ENCODE measurements around the gene RABGGTA. TPM values are rescaled to one million over a fixed set of nuclear protein-coding genes. Genes with fewer than 3 reads are reported as not detected.
A peak's percentile ranks its signal among the peaks of the same experiment; 100 is the strongest.

Gene RABGGTA
- total RNA-seq, 1 donor, result 34.0 TPM

DNA sequence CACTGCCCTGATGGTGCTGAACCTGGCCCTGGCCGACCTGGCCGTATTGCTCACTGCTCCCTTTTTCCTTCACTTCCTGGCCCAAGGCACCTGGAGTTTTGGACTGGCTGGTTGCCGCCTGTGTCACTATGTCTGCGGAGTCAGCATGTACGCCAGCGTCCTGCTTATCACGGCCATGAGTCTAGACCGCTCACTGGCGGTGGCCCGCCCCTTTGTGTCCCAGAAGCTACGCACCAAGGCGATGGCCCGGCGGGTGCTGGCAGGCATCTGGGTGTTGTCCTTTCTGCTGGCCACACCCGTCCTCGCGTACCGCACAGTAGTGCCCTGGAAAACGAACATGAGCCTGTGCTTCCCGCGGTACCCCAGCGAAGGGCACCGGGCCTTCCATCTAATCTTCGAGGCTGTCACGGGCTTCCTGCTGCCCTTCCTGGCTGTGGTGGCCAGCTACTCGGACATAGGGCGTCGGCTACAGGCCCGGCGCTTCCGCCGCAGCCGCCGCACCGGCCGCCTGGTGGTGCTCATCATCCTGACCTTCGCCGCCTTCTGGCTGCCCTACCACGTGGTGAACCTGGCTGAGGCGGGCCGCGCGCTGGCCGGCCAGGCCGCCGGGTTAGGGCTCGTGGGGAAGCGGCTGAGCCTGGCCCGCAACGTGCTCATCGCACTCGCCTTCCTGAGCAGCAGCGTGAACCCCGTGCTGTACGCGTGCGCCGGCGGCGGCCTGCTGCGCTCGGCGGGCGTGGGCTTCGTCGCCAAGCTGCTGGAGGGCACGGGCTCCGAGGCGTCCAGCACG, 44.6 kb upstream of the RABGGTA start:
- Histone ChIP-seq H3K27me3 (ENCODE audit: insufficient read depth, low read length) (peaks cover 7% of the 10 kb centered on the region), H3K27ac (ENCODE audit: low read depth, low read length) (no peak overlapping the region), H4K20me1 (ENCODE audit: insufficient read depth, low read length) (no peaks in the 10 kb centered on the region), H3K9me3 (ENCODE audit: low read depth, low read length) (no peaks in the 10 kb centered on the region), H3K36me3 (ENCODE audit: insufficient read depth, low read length) (no peaks in the 10 kb centered on the region), H2AFZ (ENCODE audit: low read length) (no peak overlapping the region), H3K4me2 (ENCODE audit: insufficient read depth, low read length) (no peak overlapping the region), H3K79me2 (ENCODE audit: insufficient read depth, low read length) (no peaks in the 10 kb centered on the region), H3K4me3 (ENCODE audit: insufficient read depth, low read length) (no peak overlapping the region), H3K4me1 (ENCODE audit: insufficient read depth, low read length) (peaks cover 14% of the 10 kb centered on the region)
- peak; percentile 88 for DNase-seq (ENCODE audit: insufficient read length, low spot score, missing footprints)
- TF ChIP-seq, protein P1, sequence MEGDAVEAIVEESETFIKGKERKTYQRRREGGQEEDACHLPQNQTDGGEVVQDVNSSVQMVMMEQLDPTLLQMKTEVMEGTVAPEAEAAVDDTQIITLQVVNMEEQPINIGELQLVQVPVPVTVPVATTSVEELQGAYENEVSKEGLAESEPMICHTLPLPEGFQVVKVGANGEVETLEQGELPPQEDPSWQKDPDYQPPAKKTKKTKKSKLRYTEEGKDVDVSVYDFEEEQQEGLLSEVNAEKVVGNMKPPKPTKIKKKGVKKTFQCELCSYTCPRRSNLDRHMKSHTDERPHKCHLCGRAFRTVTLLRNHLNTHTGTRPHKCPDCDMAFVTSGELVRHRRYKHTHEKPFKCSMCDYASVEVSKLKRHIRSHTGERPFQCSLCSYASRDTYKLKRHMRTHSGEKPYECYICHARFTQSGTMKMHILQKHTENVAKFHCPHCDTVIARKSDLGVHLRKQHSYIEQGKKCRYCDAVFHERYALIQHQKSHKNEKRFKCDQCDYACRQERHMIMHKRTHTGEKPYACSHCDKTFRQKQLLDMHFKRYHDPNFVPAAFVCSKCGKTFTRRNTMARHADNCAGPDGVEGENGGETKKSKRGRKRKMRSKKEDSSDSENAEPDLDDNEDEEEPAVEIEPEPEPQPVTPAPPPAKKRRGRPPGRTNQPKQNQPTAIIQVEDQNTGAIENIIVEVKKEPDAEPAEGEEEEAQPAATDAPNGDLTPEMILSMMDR (IDR thresholded peaks at IDR 0.05; ENCODE audit: extremely low read depth, low read depth, low read length), result no peak

DNA sequence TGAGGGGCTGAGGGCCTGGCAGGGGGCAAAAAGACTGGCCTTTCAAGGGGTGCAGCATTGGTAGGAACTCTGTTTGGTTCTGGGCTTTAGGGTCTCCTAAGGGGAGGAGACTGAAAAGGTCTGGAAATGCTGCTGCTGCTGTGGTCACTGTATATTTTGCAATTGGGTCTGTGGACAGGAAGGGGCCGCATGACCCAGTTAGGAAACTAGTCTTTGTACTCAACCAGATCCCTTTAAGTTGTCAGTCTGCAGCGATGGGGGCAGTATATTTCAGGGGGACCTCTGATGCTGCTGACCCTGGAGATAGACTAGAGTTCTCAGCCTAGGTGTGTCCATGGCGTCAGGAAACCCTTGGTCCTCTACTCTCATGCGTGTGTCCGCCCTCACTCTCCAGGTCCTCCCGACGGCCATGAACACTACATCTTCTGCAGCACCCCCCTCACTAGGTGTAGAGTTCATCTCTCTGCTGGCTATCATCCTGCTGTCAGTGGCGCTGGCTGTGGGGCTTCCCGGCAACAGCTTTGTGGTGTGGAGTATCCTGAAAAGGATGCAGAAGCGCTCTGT, 43.9 kb upstream of the RABGGTA start:
- H3K79me2 ChIP-seq (ENCODE audit: insufficient read depth, low read length), result no peaks in the 10 kb centered on the region
- H3K4me3 ChIP-seq (ENCODE audit: insufficient read depth, low read length), result no peak overlapping the region
- no peaks in the 10 kb centered on the region for H3K9me3 ChIP-seq (ENCODE audit: low read depth, low read length)
- no peaks in the 10 kb centered on the region for H4K20me1 ChIP-seq (ENCODE audit: insufficient read depth, low read length)
- H2AFZ ChIP-seq (ENCODE audit: low read length), result no peak overlapping the region
- no peak overlapping the region for H3K27ac ChIP-seq (ENCODE audit: low read depth, low read length)
- TF ChIP-seq, protein P1 (IDR thresholded peaks at IDR 0.05; ENCODE audit: extremely low read depth, low read depth, low read length), result no peak
- peaks cover 20% of the 10 kb centered on the region for H3K4me1 ChIP-seq (ENCODE audit: insufficient read depth, low read length)
- H3K36me3 ChIP-seq (ENCODE audit: insufficient read depth, low read length), result no peaks in the 10 kb centered on the region
- DNase-seq (ENCODE audit: insufficient read length, low spot score, missing footprints), result peak; percentile 89
- peaks cover 7% of the 10 kb centered on the region for H3K27me3 ChIP-seq (ENCODE audit: insufficient read depth, low read length)
- no peak overlapping the region for H3K4me2 ChIP-seq (ENCODE audit: insufficient read depth, low read length)

DNA sequence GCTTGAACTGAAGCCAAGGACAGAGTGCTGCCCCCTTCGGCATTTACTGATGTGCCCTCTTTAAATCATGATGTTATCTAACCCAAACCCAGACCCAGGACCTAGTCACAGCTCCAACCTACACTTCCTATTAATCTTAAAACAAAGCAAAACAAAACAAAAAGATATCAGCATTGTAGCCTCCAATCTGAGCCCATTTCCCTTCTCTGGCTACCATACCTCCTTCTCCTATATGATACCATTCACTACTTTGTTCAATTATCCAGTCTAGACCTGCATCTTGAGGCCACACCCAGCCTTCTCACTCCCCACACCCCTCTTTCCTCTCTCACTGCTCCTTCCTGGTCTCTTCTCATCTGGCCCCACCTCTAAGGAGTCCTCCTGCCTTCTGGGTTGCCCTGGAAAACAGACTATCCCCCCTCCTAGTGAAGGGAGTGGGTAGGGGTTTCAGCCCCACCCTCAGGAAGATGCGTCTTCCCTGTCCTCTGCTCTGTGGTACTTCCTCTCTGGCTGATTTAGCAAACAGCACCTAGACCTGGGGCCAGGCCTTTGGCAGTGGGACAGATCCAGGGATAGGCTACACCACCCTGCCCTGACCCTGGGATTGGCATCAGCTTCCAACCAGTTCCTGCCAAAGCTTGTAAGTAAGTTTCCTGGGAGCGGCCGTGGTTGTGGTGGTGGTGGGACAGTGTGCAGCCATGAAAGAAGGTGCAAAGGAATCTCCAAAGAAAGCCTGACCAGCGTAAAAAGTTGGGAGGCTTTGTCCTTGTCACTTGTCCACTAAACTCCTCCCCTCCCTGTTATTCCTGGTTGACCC, 43.2 kb upstream of the RABGGTA start:
- TF ChIP-seq, protein P1 (IDR thresholded peaks at IDR 0.05; ENCODE audit: extremely low read depth, low read depth, low read length), result no peak
- Histone ChIP-seq H3K4me3 (ENCODE audit: insufficient read depth, low read length) (no peak overlapping the region), H3K27ac (ENCODE audit: low read depth, low read length) (no peak overlapping the region), H4K20me1 (ENCODE audit: insufficient read depth, low read length) (no peaks in the 10 kb centered on the region), H3K4me1 (ENCODE audit: insufficient read depth, low read length) (peaks cover 23% of the 10 kb centered on the region), H3K27me3 (ENCODE audit: insufficient read depth, low read length) (peaks cover 7% of the 10 kb centered on the region), H2AFZ (ENCODE audit: low read length) (no peak overlapping the region), H3K4me2 (ENCODE audit: insufficient read depth, low read length) (no peak overlapping the region), H3K36me3 (ENCODE audit: insufficient read depth, low read length) (no peaks in the 10 kb centered on the region), H3K79me2 (ENCODE audit: insufficient read depth, low read length) (no peaks in the 10 kb centered on the region), H3K9me3 (ENCODE audit: low read depth, low read length) (no peaks in the 10 kb centered on the region)
- DNase-seq (ENCODE audit: insufficient read length, low spot score, missing footprints), result peak; percentile 70

DNA sequence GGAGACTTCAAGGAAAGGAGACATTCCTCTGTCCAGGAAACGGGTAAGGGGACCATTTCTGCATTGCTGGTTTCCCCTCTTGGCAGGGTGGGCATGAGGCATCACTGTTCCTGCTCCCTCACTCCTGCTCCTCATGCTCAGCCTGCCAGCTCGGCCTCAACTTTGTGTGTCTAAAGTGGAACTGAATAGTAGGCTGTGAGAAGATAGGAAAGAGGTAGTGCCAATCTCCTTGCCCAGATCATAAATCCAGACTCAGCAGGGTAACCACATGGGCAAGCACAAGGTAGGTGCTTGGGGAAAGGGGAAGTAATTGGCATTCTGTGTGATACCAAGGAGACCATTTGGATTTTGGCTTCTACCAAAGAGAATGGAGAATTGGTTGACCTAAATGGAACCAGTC, 42.5 kb upstream of the RABGGTA start:
- H3K27ac ChIP-seq (ENCODE audit: low read depth, low read length), result no peak overlapping the region
- no peaks in the 10 kb centered on the region for H4K20me1 ChIP-seq (ENCODE audit: insufficient read depth, low read length)
- TF ChIP-seq, protein P1 (IDR thresholded peaks at IDR 0.05; ENCODE audit: extremely low read depth, low read depth, low read length), result no peak
- peaks cover 7% of the 10 kb centered on the region for H3K27me3 ChIP-seq (ENCODE audit: insufficient read depth, low read length)
- no peak overlapping the region for H3K4me3 ChIP-seq (ENCODE audit: insufficient read depth, low read length)
- H3K9me3 ChIP-seq (ENCODE audit: low read depth, low read length), result no peaks in the 10 kb centered on the region
- peak; percentile 69 for DNase-seq (ENCODE audit: insufficient read length, low spot score, missing footprints)
- H3K4me2 ChIP-seq (ENCODE audit: insufficient read depth, low read length), result no peak overlapping the region
- H3K79me2 ChIP-seq (ENCODE audit: insufficient read depth, low read length), result no peaks in the 10 kb centered on the region
- H2AFZ ChIP-seq (ENCODE audit: low read length), result no peak overlapping the region
- H3K36me3 ChIP-seq (ENCODE audit: insufficient read depth, low read length), result no peaks in the 10 kb centered on the region
- H3K4me1 ChIP-seq (ENCODE audit: insufficient read depth, low read length), result peaks cover 23% of the 10 kb centered on the region
